IPS-20b (cell line): Measurements from ENCODE around the gene NPDC1.
"Not testable (repeated sequence)": the region's sequence is repeated elsewhere in the genome, so short reads cannot be mapped to it uniquely, and the experiment has no call there.

Experiments
- H3K27ac ChIP-seq: one replicate; pipeline ENCODE4 v1.5.1; 2013; ENCODE audit warnings: low read length
- H3K27me3 ChIP-seq: 2 replicates; pipeline ENCODE4 v1.6.1; 2013; ENCODE audit warnings: mild to moderate bottlenecking, low read length, inconsistent platforms; ENCODE audit not compliant: insufficient read depth
- H3K36me3 ChIP-seq: 2 replicates; pipeline ENCODE4 v1.6.1; 2013; ENCODE audit warnings: low read depth, mild to moderate bottlenecking, inconsistent platforms, low read length, moderate library complexity; ENCODE audit not compliant: insufficient read depth
- H3K4me1 ChIP-seq: 2 replicates; pipeline ENCODE4 v1.6.1; 2013; ENCODE audit warnings: mild to moderate bottlenecking, control low read depth, inconsistent platforms, low read length, moderate library complexity; ENCODE audit not compliant: insufficient read depth
- H3K4me3 ChIP-seq: 2 replicates; pipeline ENCODE4 v1.5.1; 2013; ENCODE audit warnings: mild to moderate bottlenecking, low read length, inconsistent platforms
- H3K9ac ChIP-seq: 2 replicates; pipeline ENCODE4 v1.6.1; 2013; ENCODE audit warnings: low read depth, mild to moderate bottlenecking, inconsistent platforms, low read length, moderate library complexity
- H3K9me3 ChIP-seq: 2 replicates; pipeline ENCODE4 v1.6.1; 2013; ENCODE audit warnings: mild to moderate bottlenecking, low read depth, low read length, inconsistent platforms; ENCODE audit not compliant: insufficient read depth

The NPDC1 gene

DNA sequence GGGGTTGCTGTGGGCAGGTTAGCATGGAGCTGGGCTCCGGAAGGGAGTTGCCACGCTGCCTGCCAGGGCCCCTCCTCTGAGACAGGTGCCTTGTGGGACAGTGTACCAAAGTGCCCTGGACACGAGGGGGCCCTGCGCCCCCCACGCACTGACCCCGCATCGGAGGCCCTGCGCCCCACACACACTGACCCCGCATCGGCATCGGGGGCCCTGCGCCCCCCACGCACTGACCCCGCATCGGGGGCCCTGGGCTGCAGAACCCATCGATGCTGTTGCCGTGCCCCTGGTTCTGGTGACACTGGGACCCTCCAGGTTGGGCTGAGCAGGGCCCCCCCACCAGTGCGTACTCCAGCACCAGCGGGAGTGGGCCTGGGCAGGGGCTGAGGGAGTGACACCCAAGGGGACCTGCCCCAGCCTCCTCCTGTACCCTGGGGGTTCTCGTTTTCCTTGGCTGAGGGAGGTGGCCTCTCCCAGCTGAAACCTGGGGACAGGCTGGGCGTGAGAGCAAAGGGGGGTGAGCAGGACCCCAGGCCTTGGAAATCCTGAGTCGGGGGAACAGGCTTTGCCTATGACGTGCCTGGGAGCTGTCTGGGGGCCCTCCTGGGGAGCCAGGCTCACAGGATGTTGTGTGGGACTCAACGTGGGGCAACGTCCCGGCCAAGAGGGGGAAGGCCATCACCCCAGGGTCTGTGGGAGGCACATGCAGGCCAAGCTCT, 17.5 kb upstream of the NPDC1 start:
- Histone ChIP-seq H3K27me3 (peaks cover 3% of the 10 kb centered on the region; the same call in 1 of the 2 replicates), H3K9me3 (no peaks in the 10 kb centered on the region), H3K4me1 (no peaks in the 10 kb centered on the region), H3K4me3 (no peak overlapping the region), H3K9ac (no peak overlapping the region), H3K27ac (no peak overlapping the region), H3K36me3 (no peaks in the 10 kb centered on the region)

GRCh38 chr9:137062798-137063197, 16.8 kb upstream of the NPDC1 start:
- H3K9me3 ChIP-seq, H3K27me3 ChIP-seq, H3K4me1 ChIP-seq, H3K27ac ChIP-seq, H3K36me3 ChIP-seq, H3K9ac ChIP-seq, H3K4me3 ChIP-seq: not testable (repeated sequence)

- no peak overlapping the region for H3K9ac ChIP-seq
- H3K4me3 ChIP-seq: no peak overlapping the region
- no peaks in the 10 kb centered on the region for H3K4me1 ChIP-seq
- H3K27ac ChIP-seq: no peak overlapping the region
- H3K27me3 ChIP-seq: peaks cover 7% of the 10 kb centered on the region; the same call in 1 of the 2 replicates
- no peaks in the 10 kb centered on the region for H3K9me3 ChIP-seq
- no peaks in the 10 kb centered on the region for H3K36me3 ChIP-seq
Observed at GRCh38 chr9:137062384-137062783, 16.4 kb upstream of the NPDC1 start.

DNA sequence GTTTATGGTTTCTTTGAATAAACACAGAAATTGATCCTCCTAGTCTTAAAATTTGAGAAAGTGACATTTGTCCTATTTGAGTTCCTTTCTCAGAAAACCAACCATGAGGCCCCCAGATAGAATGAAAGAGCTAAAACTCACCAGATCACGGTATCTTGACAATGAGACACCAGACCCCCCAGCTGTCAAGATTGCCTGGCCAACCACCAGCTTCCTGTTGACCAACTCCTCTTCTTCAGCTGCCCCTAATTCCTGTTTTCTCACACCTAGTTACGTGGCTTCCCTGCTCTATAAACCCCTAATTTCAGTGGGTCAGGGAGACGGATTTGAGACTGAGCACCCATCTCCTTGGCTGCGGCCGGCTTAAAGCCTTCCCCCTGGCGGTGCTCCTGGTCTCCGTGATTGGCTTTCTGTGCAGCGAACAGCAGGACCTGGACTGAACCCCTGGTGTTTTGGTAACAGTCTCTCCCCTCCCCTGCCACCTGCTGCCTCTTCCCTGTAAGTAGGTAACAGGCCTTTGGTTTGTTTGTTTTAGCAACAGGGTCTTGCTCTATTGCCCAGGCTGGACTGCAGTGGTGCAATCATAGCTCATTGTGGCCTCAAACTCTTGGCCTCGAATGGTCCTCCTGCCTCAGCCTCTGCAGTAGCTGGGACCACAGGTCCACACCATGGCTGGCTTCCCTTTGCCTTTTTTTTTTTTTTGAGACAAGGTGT, 12.7 kb upstream of the NPDC1 start:
- Histone ChIP-seq H3K27me3 (peaks cover 38% of the 10 kb centered on the region), H3K9ac (no peak overlapping the region), H3K27ac (no peak overlapping the region), H3K4me1 (no peaks in the 10 kb centered on the region), H3K9me3 (no peaks in the 10 kb centered on the region), H3K4me3 (no peak overlapping the region), H3K36me3 (no peaks in the 10 kb centered on the region)

DNA sequence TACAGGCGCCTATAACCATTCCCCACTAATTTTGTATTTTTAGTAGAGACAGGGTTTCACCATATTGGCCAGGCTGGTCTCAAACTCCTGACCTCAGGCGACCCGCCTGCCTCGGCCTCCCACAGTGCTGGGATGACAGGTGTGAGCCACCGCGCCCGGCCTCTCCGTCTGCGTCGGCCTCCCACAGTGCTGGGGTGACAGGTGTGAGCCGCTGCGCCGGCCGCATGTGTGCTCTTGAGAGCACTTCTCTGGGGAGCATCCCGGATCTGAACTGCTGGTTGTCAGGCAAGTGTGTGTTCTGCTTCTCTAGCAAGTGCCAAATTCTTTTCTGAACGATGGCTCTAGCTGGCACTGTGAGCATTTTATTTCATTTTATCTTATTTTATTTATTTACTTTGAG, 11.6 kb upstream of the NPDC1 start:
- H3K9ac ChIP-seq: no peak overlapping the region
- no peaks in the 10 kb centered on the region for H3K4me1 ChIP-seq
- no peaks in the 10 kb centered on the region for H3K36me3 ChIP-seq
- H3K27me3 ChIP-seq: peaks cover 49% of the 10 kb centered on the region
- no peak overlapping the region for H3K27ac ChIP-seq
- H3K9me3 ChIP-seq: no peaks in the 10 kb centered on the region
- no peak overlapping the region for H3K4me3 ChIP-seq

DNA sequence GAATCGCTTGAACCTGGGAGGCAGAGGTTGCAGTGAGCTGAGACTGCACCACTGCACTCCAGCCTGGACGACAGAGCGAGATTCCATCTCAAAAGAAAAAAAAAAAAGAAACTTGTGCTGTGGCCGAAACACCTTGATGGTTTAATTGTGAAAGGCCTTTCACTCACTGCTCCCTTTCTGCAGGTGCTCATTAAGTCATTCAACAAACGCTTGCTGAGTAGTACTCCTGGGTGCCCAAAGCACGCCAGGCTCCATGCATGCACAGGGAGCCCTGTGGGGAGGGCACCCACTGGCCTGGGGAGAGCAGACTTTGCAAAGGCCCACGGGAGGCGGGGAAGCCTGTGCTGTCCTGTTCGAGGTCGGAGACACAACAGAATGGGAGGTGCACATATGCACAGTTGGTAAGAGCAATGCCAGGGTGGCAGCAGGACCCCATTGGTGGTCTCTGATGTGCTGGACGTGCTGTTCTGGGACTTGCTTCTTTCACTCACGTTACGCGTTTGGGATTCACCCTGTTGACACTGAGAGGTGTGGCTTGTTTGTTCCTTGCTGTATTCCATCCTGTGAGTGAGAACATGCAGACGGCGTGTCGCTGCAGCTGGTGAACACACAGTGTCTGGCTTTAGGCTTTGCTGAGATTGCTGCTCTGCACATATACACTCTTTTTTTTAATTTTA, 10.9 kb upstream of the NPDC1 start:
- Histone ChIP-seq H3K4me3 (no peak overlapping the region), H3K27me3 (peaks cover 56% of the 10 kb centered on the region), H3K4me1 (no peaks in the 10 kb centered on the region), H3K9ac (no peak overlapping the region), H3K9me3 (no peaks in the 10 kb centered on the region), H3K27ac (no peak overlapping the region), H3K36me3 (no peaks in the 10 kb centered on the region)

DNA sequence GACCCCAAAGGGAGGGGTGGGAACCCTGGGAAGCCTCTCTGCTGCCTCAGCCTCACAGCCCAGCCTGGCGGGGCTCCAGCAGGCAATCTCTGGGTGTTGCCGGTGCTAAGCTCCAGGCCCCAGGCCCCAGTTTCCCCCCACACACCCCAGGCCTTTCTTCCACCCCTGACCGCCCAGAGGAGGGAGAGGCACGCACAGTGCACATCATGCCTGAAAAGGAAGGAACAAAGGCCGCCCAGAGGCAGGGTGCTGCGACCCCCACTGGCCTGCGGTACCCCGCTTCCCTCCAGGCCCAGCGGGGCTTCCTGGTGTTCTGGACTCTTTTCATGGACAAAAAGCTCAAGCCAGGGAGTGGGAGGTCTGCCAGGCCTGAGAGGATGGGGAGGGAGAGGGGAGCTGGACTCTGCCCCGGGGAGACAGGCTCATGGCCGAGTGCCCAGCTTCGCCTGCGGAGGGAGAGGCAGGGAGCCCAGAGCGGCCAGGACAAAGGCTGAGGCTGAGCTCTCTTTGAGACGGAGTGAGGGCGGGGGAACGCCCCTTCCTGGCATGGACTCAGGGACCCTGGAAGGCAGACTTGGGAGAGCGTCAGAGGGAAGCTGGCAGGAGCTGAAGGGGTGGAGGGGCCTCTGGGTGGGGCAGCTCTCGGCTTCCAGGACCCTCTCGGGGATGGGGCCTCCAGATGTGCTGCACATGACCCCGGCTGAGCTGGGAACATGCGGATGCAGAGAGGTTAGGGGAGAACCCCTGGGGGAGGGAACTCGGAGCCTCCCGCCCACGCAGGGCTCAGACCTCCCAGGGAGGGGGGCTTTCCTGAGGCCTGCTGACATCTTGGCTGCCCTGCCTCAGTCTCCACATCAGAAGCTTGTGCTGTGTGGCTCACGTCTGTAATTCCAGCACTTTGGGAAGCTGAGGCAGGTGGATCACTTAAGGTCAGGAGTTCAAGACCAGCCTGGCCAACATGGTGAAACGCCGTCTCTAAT, 9.7 kb upstream of the NPDC1 start:
- Histone ChIP-seq H3K27me3 (peaks cover 68% of the 10 kb centered on the region), H3K27ac (no peak overlapping the region), H3K9ac (no peak overlapping the region; the same call in 1 of the 2 replicates)

DNA sequence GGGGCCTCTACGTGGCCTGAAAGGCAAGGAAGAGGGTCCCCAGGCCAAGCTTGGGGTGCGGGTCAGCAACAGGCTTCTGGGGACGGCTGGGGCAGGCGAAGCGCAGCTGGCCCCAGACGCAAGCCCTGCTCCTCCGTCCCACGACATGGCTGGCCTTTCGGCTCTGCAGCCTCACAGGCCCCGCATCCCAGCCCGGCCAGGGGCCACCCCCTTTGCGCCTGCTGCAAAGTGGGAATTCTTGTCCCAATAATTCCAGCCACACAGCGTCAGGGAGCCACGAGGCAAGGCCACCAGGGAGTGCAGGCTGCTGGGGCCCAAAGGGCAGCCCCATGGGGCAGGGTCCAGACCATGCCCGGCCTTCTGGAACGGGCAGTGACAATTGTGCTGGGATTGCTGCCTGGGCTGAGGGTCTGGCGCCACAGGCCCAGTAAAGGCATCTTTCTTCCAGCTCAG, 9.0 kb upstream of the NPDC1 start:
- H3K36me3 ChIP-seq: no peaks in the 10 kb centered on the region
- H3K27ac ChIP-seq: no peak overlapping the region
- no peaks in the 10 kb centered on the region for H3K4me1 ChIP-seq
- H3K9ac ChIP-seq: no peak overlapping the region
- no peaks in the 10 kb centered on the region for H3K9me3 ChIP-seq
- H3K4me3 ChIP-seq: no peak overlapping the region
- peaks cover 75% of the 10 kb centered on the region for H3K27me3 ChIP-seq

More for the DNA sequence above, 9.7 kb upstream of the NPDC1 start:
- no peaks in the 10 kb centered on the region for H3K9me3 ChIP-seq
- no peaks in the 10 kb centered on the region for H3K4me1 ChIP-seq
- no peak overlapping the region for H3K4me3 ChIP-seq
- H3K36me3 ChIP-seq: no peaks in the 10 kb centered on the region

- Histone ChIP-seq H3K36me3 (no peaks in the 10 kb centered on the region), H3K4me1 (no peaks in the 10 kb centered on the region), H3K4me3 (peak within 1 kb of the TSS; percentile 49; the same call in 1 of the 2 replicates), H3K27ac (no peak within 1 kb of the TSS), H3K27me3 (peaks cover 82% of the 10 kb centered on the region), H3K9ac (no peak within 1 kb of the TSS), H3K9me3 (no peaks in the 10 kb centered on the region)
Observed at GRCh38 chr9:137053944-137054931, 8.3 kb upstream of the NPDC1 start, which contains the start of gene ENTPD2. TSS of gene ENTPD2 (minus strand) at chr9:137054061. CDS start at chr9:137053997, 64 bp downstream.
